Measurements from ENCODE around the gene PSORS1C2.
A peak's percentile ranks its signal among the peaks of the same experiment; 100 is the strongest.

The PSORS1C2 gene

DNA sequence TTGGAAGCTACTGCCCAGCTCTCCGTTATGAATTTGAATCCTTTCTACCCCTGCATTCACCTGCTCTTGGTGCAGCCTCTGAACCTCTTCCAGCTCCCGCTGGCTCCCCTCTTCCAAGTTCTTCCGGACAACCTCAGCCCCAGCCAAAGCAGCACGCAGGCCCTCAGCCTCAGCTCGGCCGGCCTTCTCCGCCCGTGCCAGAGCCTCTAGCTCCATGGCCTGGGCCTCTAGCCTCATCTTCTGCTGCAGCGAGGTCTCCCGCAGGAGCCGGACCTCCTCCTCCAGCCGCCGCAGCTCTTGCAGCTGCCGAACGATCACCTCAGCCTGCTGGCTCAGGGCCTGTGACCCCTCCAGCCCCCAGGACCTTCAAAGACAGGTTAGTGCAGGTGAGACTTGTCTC, 15.6 kb upstream of the PSORS1C2 start:
- WGBS, 2 experiments (ENCODE audit: insufficient coverage in 2 of 2) = 94 to 95% methylated on average over 15 of the region's 15 CpGs
- Histone ChIP-seq H3K4me1 (ENCODE audit: control insufficient read depth, insufficient read depth, low read length, poor library complexity, severe bottlenecking) (peaks cover 5% of the 10 kb centered on the region), H3K36me3 (ENCODE audit: control insufficient read depth, insufficient read depth, low read length) (peaks cover 42% of the 10 kb centered on the region), H3K27ac (ENCODE audit: low read depth, low read length, severe bottlenecking) (no peak overlapping the region), H3K4me3 (ENCODE audit: extremely low read depth, insufficient read depth, low read length, poor library complexity, severe bottlenecking) (no peak overlapping the region), H3K9me3 (ENCODE audit: control insufficient read depth, low read length) (no peaks in the 10 kb centered on the region)

DNA sequence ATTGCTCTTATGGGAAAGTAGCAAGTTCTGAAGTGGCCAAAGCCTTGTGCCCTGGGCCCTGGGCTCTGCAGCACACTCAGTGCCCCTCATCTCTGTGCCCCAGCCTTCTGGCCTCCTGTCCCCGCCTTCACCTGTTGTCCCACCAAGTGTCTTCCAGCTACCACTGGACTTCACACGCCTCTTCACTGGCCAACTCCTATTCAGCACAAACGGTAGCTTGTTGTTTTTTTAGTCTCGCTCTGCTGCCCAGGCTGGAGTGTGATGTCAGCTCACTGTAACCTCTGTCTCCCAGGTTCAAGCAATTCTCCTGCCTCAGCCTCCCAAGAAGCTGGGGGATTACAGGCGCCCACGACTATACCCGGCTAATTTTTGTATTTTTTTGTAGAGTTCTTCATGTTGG, 13.9 kb upstream of the PSORS1C2 start:
- H3K9me3 ChIP-seq (ENCODE audit: control insufficient read depth, low read length) = no peaks in the 10 kb centered on the region
- 83 to 93% methylated on average over 3 to 7 of the region's 7 CpGs for WGBS, 2 experiments (ENCODE audit: insufficient coverage in 2 of 2)
- H3K4me1 ChIP-seq (ENCODE audit: control insufficient read depth, insufficient read depth, low read length, poor library complexity, severe bottlenecking) = peaks cover 5% of the 10 kb centered on the region
- no peak overlapping the region for H3K27ac ChIP-seq (ENCODE audit: low read depth, low read length, severe bottlenecking)
- H3K36me3 ChIP-seq (ENCODE audit: control insufficient read depth, insufficient read depth, low read length) = peaks cover 48% of the 10 kb centered on the region
- H3K4me3 ChIP-seq (ENCODE audit: extremely low read depth, insufficient read depth, low read length, poor library complexity, severe bottlenecking) = no peak overlapping the region

DNA sequence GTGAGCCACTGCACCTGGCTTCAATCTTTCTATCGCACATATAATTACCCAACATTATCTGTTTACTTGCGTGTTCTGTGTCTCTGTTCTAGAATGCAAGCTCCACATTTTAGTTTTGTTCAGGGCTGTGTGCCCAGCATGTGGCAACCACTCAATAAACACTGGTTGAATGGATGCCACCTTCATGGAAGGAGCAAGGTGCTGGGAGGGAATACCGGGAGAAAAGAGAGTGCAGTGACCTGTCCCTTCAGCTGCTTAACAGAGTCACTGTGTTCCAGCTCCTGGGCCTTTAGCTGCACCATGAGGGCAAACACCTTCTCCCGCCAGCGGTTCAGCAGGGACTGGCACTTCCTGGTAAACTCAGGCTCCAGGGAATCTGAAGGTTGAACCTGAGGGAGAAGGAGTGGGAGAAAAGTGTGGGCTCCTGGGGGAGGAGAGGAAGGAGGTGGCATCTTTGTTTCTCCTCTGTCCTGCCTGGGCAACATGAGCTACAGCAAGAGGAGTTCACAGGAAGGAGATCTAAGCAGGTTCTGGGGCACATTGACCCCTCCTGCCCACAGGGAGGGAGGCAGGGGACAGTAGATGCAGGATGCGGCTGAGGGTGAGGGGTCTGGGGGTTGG, 11.1 kb upstream of the PSORS1C2 start:
- no peaks in the 10 kb centered on the region for H3K4me1 ChIP-seq (ENCODE audit: control insufficient read depth, insufficient read depth, low read length, poor library complexity, severe bottlenecking)
- WGBS, 2 experiments (ENCODE audit: insufficient coverage in 2 of 2) = 96 to 100% methylated on average over 5 to 6 of the region's 6 CpGs
- no peaks in the 10 kb centered on the region for H3K9me3 ChIP-seq (ENCODE audit: control insufficient read depth, low read length)
- H3K36me3 ChIP-seq (ENCODE audit: control insufficient read depth, insufficient read depth, low read length) = peaks cover 39% of the 10 kb centered on the region
- H3K27ac ChIP-seq (ENCODE audit: low read depth, low read length, severe bottlenecking) = no peak overlapping the region
- H3K4me3 ChIP-seq (ENCODE audit: extremely low read depth, insufficient read depth, low read length, poor library complexity, severe bottlenecking) = no peak overlapping the region

DNA sequence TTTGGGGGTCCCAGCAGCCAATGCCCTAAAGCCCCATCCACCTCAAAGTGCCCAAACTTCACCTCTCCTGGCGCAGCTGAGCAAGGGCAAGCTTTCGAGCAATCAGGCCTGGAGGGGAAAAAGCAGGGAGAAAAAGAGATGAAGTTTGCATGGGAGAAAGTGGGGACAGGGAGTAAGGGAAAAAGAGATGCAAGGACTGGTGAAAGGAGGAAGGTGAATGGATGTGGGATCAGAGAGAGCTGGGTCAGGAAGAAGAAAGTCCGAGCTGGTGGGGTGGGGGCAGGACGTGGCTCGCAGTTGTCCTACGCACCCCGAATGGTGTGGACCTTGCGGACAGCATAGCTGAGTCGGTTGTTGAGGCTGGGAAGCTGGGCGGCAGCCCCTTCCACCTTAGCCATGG, 6.5 kb upstream of the PSORS1C2 start:
- Histone ChIP-seq H3K27ac (ENCODE audit: low read depth, low read length, severe bottlenecking) (no peak overlapping the region), H3K9me3 (ENCODE audit: control insufficient read depth, low read length) (no peaks in the 10 kb centered on the region), H3K4me1 (ENCODE audit: control insufficient read depth, insufficient read depth, low read length, poor library complexity, severe bottlenecking) (peaks cover 19% of the 10 kb centered on the region), H3K36me3 (ENCODE audit: control insufficient read depth, insufficient read depth, low read length) (peaks cover 31% of the 10 kb centered on the region), H3K4me3 (ENCODE audit: extremely low read depth, insufficient read depth, low read length, poor library complexity, severe bottlenecking) (no peak overlapping the region)
- WGBS, 2 experiments (ENCODE audit: insufficient coverage in 2 of 2) = 97 to 98% methylated on average over 9 to 10 of the region's 10 CpGs

DNA sequence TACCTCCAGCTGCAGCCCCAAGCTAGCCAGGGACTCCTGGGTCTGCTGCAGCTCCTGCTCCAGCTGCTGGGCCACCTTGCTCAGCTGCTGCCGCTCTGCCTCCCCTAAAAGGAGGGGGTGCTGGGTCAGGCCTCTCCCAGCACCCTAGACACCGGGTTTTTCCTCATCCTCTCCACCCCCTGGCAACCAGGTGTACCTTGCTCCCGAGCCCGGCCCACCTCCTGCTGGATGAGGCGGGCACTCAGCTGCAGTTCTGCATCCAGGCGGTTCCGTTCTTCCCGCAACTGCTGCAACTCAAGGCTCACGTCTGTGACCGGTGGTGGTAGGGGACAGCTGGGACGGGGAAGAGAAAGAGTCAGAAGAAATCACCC, 6.1 kb upstream of the PSORS1C2 start:
- WGBS, 2 experiments (ENCODE audit: insufficient coverage in 2 of 2) = 91 to 100% methylated on average over 2 to 11 of the region's 11 CpGs
- Histone ChIP-seq H3K36me3 (ENCODE audit: control insufficient read depth, insufficient read depth, low read length) (peaks cover 27% of the 10 kb centered on the region), H3K9me3 (ENCODE audit: control insufficient read depth, low read length) (no peaks in the 10 kb centered on the region), H3K4me1 (ENCODE audit: control insufficient read depth, insufficient read depth, low read length, poor library complexity, severe bottlenecking) (peaks cover 20% of the 10 kb centered on the region), H3K4me3 (ENCODE audit: extremely low read depth, insufficient read depth, low read length, poor library complexity, severe bottlenecking) (no peak overlapping the region), H3K27ac (ENCODE audit: low read depth, low read length, severe bottlenecking) (no peak overlapping the region)

DNA sequence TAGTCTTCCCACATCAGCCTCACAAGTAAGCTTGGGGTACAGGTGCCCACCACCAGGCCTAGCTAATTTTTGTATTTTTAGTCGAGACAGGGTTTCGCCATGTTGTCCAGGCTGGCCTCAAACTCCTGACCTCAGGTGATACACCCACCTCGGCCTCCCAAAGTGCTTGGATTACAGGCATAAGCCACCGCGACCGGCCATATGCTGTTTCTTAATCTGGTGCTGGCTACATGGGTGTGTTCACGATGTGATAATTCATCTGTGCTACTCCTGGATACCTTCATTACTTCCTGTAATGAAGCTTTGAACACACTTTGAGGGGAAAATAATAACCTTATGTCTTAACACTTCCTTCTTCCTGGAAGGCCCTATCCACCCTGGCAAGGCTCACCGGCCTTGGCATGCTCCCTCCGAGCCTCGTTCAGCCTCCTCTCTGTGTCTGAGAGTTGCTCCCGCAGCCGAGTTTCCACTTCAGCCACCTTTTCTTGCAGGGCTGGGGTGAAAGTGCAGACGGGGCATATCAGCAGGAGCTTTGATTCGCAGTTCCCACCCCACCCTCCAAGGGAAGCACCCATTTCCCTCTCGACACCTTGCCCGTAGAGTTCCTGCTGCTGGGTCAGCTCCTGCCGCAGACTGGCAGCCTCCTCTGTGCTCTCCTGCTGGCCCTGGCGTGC, 5.6 kb upstream of the PSORS1C2 start:
- WGBS, 2 experiments (ENCODE audit: insufficient coverage in 2 of 2) = 93 to 96% methylated on average over 16 to 18 of the region's 18 CpGs
- H3K4me3 ChIP-seq (ENCODE audit: extremely low read depth, insufficient read depth, low read length, poor library complexity, severe bottlenecking) = no peak overlapping the region
- peaks cover 23% of the 10 kb centered on the region for H3K4me1 ChIP-seq (ENCODE audit: control insufficient read depth, insufficient read depth, low read length, poor library complexity, severe bottlenecking)
- H3K27ac ChIP-seq (ENCODE audit: low read depth, low read length, severe bottlenecking) = no peak overlapping the region
- no peaks in the 10 kb centered on the region for H3K9me3 ChIP-seq (ENCODE audit: control insufficient read depth, low read length)
- H3K36me3 ChIP-seq (ENCODE audit: control insufficient read depth, insufficient read depth, low read length) = peaks cover 21% of the 10 kb centered on the region

DNA sequence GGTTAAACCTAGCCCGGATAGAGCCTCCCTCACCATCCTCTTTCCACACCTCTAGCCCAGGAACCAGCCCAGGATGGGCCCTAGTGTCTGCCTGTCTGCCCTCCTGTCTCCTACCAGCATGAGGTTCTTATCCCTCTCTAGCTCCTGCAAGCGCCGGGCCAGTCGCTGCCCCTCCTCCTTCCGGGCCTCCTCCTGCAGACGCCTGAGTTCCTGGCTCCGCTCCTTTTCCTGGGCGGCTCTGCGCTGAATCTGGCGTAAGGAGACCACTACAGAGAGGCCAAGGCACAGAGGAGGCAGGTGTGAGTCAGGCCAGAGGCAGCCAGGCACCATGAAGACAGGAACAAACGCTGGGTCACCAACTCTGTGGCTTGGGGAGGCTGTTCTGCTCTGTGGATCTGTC, 4.3 kb upstream of the PSORS1C2 start:
- Histone ChIP-seq H3K36me3 (ENCODE audit: control insufficient read depth, insufficient read depth, low read length) (peaks cover 18% of the 10 kb centered on the region), H3K4me1 (ENCODE audit: control insufficient read depth, insufficient read depth, low read length, poor library complexity, severe bottlenecking) (peaks cover 23% of the 10 kb centered on the region), H3K27ac (ENCODE audit: low read depth, low read length, severe bottlenecking) (peak overlapping the region; percentile 51), H3K9me3 (ENCODE audit: control insufficient read depth, low read length) (no peaks in the 10 kb centered on the region), H3K4me3 (ENCODE audit: extremely low read depth, insufficient read depth, low read length, poor library complexity, severe bottlenecking) (no peak overlapping the region)
- WGBS, 2 experiments (ENCODE audit: insufficient coverage in 2 of 2) = 21 to 23% methylated on average over 8 to 9 of the region's 11 CpGs

DNA sequence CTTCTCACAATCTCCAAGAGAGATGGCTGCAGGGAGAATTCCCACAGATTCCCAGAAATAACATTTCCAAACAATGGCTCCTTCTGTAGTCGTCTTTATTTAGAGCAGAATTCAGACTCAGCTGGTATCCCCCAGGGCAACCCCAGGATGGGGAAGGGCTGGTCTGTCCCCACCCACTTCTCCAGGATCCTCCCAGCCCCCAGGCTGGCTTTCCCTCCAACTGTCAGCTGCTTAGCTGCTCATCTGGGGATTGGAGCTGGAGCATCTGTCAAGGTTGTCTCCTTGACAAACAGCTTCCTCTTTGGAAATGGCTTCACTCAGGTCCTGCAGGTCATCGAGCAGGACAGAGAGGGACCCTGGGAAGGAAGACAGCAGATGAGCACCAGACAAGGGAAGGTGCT, 3.5 kb upstream of the PSORS1C2 start:
- Histone ChIP-seq H3K4me1 (ENCODE audit: control insufficient read depth, insufficient read depth, low read length, poor library complexity, severe bottlenecking) (peaks cover 23% of the 10 kb centered on the region), H3K36me3 (ENCODE audit: control insufficient read depth, insufficient read depth, low read length) (peaks cover 16% of the 10 kb centered on the region), H3K9me3 (ENCODE audit: control insufficient read depth, low read length) (no peaks in the 10 kb centered on the region), H3K27ac (ENCODE audit: low read depth, low read length, severe bottlenecking) (peak overlapping the region; percentile 13), H3K4me3 (ENCODE audit: extremely low read depth, insufficient read depth, low read length, poor library complexity, severe bottlenecking) (no peak overlapping the region)
- WGBS, 2 experiments (ENCODE audit: insufficient coverage in 2 of 2) = 54 to 60% methylated on average over 2 of the region's 2 CpGs

DNA sequence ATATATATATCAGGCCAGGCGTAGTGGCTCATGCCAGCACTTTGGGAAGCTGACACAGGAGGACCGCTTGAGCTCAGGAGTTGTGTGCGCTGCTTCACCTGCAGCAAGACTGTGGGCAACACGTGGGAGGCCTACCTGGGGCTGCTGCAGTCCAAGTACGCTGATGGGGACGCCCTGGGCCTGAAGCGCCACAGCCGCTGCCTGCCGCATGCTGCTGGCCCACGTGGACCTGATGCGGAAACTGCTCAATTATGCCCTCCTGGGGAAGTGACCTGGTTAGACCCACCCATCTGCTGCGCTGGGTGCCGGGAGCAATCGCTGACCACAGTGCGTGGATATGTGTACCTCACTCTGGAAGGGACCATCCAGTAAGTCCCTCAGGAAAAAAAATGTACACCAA, 1.8 kb upstream of the PSORS1C2 start:
- no peak overlapping the region for H3K27ac ChIP-seq (ENCODE audit: low read depth, low read length, severe bottlenecking)
- peaks cover 23% of the 10 kb centered on the region for H3K4me1 ChIP-seq (ENCODE audit: control insufficient read depth, insufficient read depth, low read length, poor library complexity, severe bottlenecking)
- H3K4me3 ChIP-seq (ENCODE audit: extremely low read depth, insufficient read depth, low read length, poor library complexity, severe bottlenecking) = no peak overlapping the region
- H3K9me3 ChIP-seq (ENCODE audit: control insufficient read depth, low read length) = no peaks in the 10 kb centered on the region
- WGBS, 2 experiments (ENCODE audit: insufficient coverage in 2 of 2) = 88 to 93% methylated on average over 14 to 15 of the region's 15 CpGs
- peaks cover 12% of the 10 kb centered on the region for H3K36me3 ChIP-seq (ENCODE audit: control insufficient read depth, insufficient read depth, low read length)

DNA sequence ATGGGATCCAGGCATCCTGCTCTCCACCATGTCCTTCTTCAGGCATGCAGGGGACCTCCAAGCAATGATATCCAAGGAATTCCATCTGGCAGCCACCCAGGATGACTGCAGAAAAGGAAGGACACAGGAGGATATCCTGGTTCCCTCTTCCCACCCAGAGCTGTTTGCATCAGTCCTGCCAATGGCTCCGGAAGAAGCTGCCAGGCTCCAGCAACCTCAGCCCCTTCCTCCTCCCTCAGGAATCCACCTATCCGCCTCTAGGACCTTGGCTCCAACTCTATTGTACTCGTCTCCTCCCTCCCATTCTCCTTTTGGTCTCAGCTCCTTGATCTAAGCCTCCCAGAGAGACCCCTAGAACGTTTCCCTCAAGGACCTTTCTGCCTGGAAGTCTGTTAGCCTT, 733 bp upstream of the PSORS1C2 start:
- Histone ChIP-seq H3K27ac (ENCODE audit: low read depth, low read length, severe bottlenecking) (no peak overlapping the region), H3K4me3 (ENCODE audit: extremely low read depth, insufficient read depth, low read length, poor library complexity, severe bottlenecking) (no peak overlapping the region), H3K36me3 (ENCODE audit: control insufficient read depth, insufficient read depth, low read length) (peaks cover 5% of the 10 kb centered on the region), H3K9me3 (ENCODE audit: control insufficient read depth, low read length) (no peaks in the 10 kb centered on the region), H3K4me1 (ENCODE audit: control insufficient read depth, insufficient read depth, low read length, poor library complexity, severe bottlenecking) (peaks cover 23% of the 10 kb centered on the region)
- 26 to 28% methylated on average over 4 of the region's 4 CpGs for WGBS, 2 experiments (ENCODE audit: insufficient coverage in 2 of 2)

DNA sequence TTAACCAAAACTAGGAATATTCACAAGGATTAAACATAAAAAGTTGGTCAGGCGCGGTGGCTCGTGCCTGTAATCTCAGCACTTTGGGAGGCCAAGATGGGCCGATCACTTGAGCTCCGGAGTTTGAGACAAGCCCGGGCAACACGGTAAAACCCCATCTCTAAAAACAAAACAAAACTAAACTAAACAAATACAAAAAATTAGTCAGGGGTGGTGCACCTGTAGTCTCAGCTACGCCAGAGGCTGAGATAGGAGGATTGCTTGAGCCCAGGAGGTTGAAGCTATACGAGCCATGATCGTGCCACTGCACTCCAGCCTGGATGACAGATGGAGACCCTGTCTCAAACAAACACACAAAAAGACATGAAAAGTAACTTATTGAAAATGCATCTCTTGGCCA, 3.2 kb downstream of the PSORS1C2 start:
- WGBS, 2 experiments (ENCODE audit: insufficient coverage in 2 of 2) = 80 to 94% methylated on average over 1 to 6 of the region's 10 CpGs
- H3K36me3 ChIP-seq (ENCODE audit: control insufficient read depth, insufficient read depth, low read length) = no peaks in the 10 kb centered on the region
- no peak overlapping the region for H3K27ac ChIP-seq (ENCODE audit: low read depth, low read length, severe bottlenecking)
- H3K4me1 ChIP-seq (ENCODE audit: control insufficient read depth, insufficient read depth, low read length, poor library complexity, severe bottlenecking) = peaks cover 12% of the 10 kb centered on the region
- H3K4me3 ChIP-seq (ENCODE audit: extremely low read depth, insufficient read depth, low read length, poor library complexity, severe bottlenecking) = no peak overlapping the region
- H3K9me3 ChIP-seq (ENCODE audit: control insufficient read depth, low read length) = no peaks in the 10 kb centered on the region
